Effector CD4-positive, alpha-beta T cell (primary cell): ENCODE measurements around the gene CACNA2D4.

Experiments used
- DNase-seq: peaks from one replicate; pipeline ENCODE4 v3.0.0-alpha.2; 2020

CACNA2D4 gene

DNA sequence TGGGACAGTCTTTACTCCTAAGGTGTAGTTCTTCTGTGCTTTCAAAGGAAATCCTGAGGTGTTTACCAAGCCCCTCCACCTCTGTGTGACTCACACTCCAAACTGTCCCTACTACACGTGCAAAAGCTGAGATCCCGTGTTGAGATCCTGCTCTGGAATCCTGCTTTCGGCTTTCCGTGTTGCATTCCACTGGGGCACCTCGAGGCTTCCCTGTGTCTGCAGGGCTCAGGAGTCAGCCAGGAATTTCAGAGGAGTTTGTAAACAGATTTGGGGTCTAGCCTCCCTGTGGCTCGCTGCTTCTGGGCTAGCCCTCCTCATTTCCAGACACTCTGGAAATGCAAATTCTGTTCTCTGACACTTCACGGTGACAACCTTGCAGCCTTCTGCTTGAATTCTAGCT lies 48.4 kb downstream of the CACNA2D4 start:
- DNase-seq: no peak

DNA sequence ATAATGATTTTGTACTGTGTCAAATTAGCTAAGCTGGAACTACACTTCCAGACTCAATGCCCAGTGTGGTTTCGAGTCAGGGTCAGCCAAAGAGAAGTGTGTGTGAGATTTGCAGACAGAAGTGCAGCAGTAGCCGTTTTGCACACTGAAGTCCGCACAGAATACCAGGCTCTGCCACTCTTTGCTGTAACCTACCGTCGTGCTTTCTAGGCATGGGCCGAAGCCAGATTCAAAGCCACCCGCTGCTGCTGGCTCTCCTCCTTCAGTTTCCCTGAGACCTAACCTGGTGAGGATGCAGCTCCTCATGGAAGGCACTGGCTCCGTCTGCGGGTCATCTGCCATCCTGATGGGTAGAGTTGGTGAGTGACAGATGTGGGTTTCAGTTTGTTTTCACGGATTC lies 49.3 kb downstream of the CACNA2D4 start:
- no peak for DNase-seq

DNA sequence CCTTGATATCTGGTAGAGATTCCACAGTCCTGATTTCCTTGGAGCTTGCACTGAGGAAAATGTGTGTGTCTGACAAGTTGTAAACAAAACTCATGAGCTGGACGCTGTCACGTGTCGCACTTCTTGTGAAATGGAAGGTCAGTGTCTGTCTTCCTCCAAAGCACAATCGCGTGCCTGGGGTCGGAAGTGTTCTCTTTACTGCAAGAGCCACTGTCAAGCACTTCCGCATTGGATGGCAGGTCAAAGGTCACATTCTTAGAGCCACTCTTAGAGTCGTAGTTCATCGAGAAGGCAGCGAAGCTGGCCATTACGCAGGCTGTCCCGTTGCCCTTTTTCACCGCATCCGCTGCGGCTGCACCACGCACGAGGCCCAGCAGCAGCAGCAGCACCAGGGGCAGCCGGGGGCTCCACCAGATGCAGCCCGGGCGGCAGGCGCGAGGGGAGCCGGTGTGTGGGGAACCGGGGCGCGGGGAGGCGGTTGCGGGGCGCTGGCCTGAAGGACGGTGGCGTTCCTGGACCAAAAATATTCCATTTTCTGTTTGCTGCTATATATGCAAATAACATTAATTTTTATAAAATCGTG lies 53.1 kb downstream of the CACNA2D4 start:
- no peak for DNase-seq

DNA sequence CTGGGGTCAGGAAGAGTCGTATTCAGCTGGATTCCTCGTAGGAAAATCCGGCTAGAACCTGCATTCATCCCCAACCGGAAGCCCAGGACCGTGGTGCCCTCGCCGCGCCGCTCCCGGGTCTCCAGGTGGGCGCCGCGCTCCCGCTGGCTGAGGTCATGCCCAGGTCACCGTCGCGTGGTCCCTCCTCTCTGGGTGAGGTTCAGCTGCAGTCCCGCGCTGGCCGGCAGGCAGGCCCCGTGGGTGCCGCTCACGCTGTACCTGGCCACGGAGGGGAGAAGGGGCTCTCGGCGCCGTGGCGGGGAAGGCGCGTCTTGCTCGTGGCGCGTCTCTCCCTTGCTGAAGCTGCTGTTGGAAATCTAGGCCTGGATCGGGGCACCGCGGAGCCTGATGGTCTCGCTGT lies 53.6 kb downstream of the CACNA2D4 start:
- DNase-seq: no peak

DNA sequence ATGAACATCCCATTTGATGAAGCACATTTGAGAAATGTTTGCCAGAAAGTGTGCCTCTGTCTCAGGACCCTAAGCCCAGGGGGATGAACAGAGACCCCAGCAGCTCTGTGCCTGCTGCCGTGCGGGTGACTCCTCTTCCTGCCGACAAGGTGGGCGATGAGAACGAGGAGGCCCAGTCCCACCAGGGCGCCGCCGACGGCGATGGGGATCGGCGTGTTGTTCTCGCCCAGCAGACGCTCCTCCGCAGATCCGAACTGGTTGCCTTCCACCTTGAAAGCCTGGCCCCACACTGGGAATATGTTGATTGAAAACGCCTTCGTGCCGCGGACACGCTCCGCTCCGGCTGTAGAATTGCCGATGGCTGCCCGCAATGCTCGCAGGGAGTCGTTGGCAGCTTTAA lies 54.0 kb downstream of the CACNA2D4 start:
- no peak for DNase-seq

DNA sequence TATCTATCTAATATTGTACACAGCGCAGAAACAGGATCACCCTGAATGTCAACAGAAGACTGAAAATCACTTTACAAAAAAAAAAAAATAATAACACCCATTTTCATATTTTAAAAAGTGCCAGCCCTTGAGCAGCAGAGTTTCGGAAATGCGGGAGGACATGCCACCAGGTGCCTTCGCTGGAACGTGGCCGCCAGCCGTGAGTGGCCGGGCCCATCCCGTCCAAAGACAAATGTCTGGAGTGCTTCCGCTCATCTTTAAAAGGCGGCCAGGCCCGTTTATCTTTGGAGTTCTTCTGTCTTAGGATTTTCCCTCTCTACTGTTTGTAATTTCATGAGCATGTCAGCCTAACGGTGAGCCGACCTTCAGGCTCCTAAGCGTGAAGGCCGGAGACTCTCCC lies 54.6 kb downstream of the CACNA2D4 start:
- no peak for DNase-seq

DNA sequence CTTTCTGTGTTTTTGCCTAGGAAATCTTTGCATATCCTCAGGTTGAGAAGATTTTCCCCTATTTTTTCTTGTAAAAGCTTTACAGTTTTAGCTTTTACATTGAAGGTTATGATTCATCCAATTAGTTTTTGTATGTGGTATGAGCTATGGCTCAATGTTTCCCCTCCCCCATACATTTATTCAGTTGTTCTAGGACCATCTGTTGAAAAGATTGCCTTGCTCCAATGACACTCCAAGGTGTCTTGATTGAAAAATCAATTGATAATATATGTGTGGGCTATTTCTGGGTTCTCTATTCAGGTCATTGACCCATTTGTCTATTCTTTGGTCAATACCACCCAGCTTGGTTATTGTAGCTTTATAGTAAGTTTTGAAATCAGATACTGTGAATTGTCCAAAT lies 55.5 kb downstream of the CACNA2D4 start:
- no peak for DNase-seq

DNA sequence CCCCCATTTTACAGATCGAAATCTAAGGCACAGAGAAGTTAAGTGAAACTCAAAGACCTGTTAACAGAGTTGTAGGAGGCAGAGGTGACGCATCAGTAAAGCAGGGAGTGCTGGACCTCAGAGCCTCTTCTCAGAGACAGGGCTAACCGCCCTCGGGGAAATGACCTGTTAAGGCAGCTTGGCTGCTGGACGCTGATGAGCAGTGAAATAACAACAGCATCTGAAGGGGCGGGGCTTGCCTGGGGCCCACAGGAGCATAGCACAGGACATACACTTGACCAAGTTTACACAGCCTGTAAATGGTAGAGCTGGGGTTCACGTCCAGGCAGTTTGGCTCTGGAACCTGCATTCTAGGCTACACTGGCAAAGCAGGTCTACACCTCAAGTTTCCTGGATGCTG lies 58.8 kb downstream of the CACNA2D4 start:
- no peak for DNase-seq

DNA sequence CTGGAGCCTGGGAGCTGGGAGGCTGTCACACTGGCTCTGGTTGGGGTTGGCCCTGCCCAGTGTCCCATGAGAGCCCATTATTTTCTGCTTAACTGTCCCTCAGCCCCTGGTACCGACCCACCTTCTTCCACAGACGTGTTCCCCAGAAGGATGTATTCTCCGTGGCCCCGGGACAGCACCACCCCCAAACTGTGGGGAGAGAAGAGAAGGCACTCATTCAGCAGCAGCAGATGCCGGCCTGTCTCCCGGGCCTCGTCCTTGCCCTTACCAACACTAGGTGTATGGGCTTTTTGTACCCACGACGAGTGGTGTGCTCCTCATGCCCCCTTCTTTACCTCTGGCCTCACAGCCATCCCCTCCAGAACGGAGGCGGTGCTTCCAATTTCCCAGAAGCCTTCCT lies 60.0 kb downstream of the CACNA2D4 start:
- DNase-seq: no peak

DNA sequence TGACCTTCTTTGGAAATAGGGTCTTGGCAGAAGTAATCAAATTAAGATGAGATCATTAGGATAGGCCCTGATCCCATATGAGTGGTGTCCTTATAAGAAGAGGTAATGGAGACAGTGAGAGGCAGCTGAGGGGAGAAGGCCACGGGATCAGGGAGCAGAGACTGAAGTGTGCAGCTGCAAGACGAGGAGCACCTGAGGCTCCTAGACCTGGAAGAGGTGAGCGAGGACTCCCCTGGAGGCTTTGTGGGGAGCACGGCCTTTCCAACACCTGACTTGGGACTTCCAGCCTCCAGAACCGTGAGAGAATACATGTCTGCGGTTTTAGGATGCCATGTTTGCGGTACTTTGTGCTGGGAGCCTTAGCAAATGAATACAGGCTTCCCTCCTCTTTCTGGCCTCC lies 60.6 kb downstream of the CACNA2D4 start:
- DNase-seq: no peak

DNA sequence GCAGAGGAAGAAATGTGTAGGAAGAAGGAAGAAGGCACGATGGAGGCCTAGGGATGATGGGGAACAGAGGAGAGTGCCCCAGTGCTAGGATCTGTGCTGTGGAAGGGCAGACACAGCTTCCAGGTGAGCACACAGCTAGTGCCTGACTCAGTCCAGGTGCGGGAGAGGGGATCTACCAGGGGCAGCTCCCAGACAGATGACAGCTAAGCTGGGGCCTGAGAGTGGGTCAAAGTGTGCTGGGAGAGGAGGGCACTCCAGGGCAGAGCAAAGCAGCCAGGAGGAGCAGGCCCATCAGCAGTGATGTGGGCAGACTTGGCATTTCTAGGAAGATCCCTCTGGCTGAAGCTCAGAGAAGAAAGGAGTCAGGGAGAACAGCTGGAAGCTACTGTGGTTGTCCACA lies 61.4 kb downstream of the CACNA2D4 start:
- no peak for DNase-seq

DNA sequence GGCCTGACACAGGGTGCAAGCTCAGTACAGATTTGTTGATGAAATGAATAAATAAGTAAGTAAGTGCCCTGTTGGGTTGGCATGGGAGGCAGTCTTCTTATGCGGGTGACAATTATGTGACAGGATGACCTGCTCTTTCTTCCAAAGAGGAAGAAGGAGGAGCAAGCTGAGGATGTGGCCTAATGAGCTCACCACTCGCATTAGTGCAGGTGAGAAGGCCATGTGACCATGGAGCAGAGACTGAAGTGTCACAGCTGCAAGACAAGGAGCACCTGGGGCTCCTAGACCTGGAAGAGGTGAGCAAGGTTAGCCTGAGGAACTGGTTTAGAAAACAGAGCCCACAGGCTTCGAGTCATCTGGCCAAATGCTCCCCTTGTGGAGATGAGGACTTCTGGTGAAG lies 63.2 kb downstream of the CACNA2D4 start:
- no peak for DNase-seq

DNA sequence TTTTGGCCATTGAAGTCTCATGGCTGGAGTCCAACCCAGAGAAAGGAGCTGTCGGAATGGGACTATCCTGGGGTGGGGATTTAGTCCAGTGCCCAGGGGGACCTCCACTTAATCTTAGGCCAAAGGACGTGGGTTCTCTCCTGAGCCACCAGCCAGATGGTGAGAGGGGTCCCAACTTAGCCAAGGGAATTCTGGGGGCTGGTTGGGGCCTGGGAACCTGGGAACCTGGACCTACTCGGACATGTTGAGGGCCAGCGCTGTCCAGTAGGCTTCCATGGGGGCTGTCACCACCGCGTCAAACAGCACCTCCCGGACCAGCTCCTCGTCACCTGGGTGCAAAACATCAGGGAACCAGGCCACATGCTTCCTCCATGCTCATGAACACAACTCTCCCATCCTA lies 64.7 kb downstream of the CACNA2D4 start:
- no peak for DNase-seq

DNA sequence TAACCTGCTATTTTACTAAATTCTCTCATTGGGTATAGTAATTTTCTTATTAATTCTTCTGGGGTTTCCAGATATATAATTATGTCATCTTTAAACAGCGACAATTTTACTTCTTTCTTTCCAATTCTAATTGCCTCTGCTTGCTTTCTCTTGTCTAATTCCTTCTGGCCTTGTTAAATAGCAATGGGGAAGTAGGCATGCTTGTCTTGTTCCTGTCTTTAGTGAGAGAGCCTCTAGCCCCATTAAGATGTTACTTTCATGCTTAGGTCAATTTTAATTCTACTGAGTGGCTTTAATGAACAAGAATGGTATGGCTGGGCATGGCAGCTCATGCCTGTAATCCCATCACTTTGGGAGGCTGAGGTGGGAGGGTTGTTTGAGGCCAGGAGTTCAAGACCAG lies 66.4 kb downstream of the CACNA2D4 start:
- no peak for DNase-seq

DNA sequence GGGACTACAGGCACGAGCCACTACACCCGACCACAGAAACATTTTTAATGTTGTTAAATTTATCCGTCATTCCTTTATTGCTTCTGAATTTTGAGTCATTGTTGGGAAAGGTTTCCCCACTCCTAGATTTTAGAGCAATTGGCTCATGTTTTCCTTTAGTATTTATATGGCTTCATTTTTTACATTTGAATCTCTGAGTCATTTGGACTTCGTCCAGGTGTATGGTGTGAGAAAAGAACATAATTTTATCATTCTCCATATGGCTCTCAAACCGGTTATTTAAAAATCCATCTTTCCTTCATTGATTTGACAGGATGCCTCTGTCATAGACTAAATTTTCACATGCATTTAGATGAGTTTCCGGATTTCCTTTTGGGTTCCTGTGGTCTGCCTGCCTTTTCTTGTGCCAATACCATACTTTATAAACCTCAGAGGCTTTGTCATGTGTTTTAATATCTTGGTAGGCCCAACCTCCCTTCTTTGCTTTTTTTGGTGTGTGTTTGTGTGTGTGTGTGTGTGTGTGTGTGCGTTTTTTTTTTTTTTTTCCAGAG lies 67.2 kb downstream of the CACNA2D4 start:
- DNase-seq: no peak

DNA sequence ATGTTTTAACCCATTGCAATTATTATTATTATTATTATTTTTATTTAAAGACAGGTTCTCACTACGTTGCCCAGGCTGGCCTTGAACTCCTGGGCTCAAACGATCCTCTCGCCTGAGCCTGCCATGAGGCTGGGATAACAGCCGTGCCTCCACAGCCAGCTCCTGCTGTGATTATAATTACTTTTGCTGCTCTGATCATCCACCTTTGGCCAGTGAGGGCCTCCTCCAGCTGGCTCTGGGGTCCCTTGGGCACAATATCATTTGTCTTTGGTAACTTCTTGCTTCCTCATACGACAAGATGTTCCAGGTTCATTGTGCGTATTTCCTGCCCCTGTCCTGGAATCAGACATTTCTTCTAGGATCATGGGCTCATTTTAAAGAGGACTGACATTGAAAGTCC lies 69.7 kb downstream of the CACNA2D4 start:
- no peak for DNase-seq

DNA sequence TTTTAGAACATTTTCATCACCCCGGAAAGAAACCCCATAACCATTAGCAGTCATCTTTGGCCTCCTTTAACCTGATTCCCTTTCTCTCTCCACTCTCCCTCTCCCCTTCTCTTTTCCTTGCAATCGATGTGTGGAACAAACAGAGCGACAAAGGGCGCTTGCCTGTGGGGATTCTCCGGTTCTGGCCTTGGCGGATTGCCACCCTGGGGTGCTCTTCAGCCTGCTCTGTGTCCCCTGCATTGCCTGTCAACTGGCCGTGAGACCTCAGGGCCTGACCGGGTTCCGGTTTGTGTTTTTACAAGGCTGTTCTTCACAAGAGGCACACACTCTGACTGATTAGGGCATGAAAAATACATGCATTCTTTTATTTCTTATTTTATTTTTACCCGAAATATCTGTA lies 70.3 kb downstream of the CACNA2D4 start:
- DNase-seq: no peak

DNA sequence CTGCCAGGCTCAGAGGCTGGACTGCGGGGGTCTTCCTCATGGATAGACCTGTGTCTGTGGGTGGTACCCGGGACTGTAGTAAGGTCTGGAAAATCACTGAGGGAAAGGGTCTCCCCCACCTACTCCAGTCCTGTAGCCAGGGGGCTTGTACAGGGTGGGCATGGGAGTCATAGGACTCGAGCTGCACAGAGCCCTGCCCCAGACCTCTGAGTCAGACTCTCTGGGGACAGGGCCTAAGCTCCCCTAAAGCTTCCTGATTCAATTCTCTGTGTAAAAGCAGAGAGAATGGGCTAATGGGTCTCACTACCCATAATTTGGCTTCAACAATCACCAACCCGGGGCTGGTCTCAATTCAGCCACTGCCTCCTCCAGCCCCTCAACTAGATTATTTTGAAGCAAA lies 71.0 kb downstream of the CACNA2D4 start:
- no peak for DNase-seq

DNA sequence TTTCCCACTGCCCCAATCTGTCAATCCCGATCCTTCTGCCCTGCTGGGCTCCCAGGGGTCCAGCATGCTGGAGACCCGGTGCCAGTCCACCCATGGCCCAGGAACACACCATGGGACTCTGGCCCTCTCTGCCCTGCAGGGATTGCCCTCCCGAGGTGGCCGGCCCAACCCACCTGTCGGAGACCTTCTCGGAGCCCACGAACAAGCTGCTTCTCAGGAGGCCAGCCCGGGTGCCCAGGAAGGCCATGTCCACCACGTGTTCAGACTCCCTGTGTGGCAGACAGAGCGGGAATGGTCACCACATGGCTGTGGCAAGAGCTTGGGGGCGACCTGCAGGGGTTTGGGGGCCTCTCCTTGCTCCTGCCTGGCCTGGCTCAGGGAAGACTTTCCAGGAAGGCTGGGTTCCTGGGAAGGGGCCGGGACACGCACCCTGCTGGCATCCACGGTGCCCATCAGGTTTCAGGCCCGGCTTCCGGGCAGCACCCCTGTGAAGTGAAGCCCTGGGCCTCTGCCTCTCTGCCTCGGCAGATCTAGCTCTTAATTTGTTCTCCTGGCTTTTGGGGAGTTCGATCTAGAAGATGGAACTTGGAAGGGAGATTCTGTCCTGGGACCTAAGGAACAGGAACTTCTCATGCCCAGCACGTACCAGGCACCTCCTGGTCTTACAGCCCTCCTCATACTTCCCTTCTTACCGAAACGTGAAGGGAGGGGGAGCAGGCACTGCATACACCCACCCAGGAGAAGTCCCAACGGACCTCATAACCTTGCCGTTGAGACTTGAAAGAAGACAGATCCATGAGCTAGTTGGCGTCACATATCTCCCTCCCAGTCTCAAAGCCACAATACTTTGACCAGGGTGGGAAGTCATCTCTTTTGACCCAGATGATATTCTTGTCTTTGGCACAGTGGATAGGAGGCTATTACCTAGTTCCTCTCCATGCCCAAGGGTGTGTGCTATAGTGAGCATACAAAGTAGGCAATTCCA lies 71.7 kb downstream of the CACNA2D4 start:
- DNase-seq: no peak

DNA sequence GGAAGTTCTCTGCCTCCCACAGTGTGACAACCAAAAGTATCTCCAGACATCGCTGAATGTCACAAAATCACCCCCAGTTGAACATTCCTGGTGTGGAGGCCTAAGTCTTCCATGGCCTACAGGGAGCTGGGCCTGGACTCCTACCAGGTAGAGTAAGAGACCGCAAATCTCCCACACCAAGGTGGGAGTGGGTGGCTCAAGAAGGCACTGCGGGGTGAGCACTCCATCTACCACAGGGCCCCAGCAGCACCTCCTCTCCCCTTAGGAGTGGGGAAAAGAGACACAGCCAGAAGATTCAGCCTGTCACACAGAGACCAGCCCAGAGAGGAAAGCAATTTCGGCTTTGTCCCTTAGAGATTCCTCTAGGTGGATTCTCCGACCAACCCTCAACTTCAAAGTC lies 72.6 kb downstream of the CACNA2D4 start:
- DNase-seq: no peak

DNA sequence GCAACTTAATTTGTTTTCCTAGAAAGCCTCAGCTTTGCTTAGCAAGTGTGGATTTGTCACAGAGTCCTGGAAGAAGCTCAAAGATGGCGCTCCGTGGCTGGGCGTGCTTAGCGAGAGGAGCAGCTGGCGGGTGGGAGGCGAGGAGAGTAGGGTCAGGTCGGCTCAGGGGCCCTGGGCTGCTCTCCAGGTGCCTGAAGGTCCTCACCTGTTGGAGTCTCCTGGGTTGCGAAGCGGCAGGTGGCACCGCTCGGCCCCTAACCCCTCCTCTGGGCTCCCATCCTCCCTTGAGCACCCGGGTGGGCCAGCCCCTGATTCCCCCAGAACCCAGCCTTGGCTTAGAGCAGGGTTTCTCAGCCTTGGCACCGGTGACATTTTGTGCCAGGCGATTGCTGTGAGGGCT lies 73.0 kb downstream of the CACNA2D4 start:
- no peak for DNase-seq

DNA sequence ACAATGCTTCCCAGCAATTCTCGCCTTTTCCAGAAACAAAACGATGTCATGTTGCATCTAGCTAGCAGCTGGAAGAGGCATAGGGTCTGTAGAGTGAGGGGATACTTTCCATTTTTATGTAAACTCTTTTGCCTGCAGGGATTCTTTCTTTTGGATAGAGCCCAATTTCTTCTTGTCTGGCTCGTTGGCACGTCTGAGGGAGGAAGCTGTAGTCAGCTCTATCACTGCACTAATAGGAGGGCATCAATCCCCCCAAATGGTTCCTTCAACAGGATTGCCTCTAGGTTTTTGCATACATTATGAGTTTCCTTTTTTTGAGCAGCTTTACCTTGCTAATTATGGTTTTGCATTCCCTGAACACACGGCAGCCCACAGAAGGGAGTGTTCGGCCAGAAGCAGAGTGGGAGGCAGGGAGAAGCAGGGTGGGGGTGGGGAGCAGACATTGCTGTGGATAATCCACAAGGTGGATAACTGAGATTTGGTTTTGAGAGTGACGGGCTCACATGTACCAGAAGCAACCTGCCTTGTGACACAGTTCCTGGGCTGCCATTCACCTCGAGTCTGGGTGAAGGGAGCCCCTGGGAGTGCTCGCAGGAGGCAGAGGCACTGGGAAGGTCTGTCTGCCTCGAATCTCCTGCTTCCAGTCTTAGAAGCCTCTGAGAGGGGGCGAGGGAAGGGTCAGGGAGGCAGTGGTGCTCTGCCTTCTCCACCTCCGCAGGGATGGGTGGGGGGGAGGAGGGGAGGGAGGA lies 73.6 kb downstream of the CACNA2D4 start:
- no peak for DNase-seq

DNA sequence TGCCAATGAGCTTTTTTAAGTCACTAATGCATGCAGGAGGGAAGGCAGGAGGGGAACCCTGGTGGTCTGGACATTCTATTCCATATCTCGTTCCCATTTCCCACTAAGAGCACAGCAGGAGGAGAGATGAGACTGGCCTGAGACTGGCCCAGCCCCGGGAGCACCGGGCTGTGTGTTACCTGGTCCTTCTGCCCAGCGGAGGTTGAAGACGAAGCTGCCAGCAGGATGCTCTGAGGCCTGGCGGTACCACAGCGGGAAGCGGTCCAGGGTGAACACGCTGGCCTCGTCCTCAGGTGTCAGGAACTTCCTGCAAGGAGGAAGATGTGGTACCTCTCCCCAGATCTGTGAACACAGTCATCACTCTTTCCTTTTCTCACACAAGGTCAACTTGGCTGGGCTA lies 74.2 kb downstream of the CACNA2D4 start:
- no peak for DNase-seq

DNA sequence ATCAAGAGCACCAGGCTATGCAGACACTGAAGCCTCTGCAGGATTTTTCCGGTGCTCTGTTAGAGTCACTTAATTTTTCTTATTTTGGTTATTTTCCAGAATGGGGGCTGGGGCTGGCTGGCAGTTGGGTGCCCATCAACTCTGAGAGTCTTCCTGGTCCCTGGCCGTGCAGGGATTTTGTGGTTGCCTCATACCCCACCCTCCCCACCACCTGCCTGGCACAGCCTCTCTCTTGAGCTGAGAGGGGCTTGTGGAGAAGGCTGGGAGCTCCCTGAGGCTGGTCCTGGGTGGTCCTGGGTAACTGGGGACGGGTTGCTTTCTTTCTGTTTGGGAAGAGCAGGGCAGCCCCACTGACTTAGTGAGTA lies 74.8 kb downstream of the CACNA2D4 start:
- DNase-seq: no peak
